NB4 (cell line): Measurements from ENCODE around the gene KRTAP5-7.

Experiments
- POLR2A ChIP-seq: IDR thresholded peaks from 2 replicates; pipeline ENCODE4 v1.6.1; 2011; ENCODE audit warnings: mild to moderate bottlenecking; ENCODE audit not compliant: insufficient read length; ENCODE audit errors: extremely low read depth
- TF ChIP-seq, protein P1 (sequence below): IDR thresholded peaks from one replicate; pipeline ENCODE4 v1.5.1; 2012; ENCODE audit warnings: low read depth, low read length

DNA sequence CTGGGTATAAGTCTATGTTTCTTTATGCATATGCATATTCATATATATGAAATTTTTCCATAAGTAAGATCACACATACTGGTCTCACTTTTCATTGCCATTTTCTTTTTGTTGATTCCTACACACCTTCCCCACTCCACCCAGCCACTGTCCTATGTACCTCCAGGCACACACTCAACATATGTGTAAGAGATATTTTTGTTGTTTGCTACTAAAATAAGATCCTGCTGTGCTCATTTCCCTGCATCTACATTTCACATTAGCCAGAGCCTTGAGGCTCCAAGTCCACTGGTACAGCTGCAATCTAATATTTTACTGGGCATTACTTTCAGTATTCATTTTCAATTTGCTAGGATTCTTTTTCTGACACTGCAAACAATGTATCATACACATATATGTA, 30.2 kb downstream of the KRTAP5-7 start:
- TF ChIP-seq, protein P1, sequence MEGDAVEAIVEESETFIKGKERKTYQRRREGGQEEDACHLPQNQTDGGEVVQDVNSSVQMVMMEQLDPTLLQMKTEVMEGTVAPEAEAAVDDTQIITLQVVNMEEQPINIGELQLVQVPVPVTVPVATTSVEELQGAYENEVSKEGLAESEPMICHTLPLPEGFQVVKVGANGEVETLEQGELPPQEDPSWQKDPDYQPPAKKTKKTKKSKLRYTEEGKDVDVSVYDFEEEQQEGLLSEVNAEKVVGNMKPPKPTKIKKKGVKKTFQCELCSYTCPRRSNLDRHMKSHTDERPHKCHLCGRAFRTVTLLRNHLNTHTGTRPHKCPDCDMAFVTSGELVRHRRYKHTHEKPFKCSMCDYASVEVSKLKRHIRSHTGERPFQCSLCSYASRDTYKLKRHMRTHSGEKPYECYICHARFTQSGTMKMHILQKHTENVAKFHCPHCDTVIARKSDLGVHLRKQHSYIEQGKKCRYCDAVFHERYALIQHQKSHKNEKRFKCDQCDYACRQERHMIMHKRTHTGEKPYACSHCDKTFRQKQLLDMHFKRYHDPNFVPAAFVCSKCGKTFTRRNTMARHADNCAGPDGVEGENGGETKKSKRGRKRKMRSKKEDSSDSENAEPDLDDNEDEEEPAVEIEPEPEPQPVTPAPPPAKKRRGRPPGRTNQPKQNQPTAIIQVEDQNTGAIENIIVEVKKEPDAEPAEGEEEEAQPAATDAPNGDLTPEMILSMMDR, result no peak
- no peak for TF ChIP-seq POLR2A
